Measurements from ENCODE around the gene KIF16B.
"Not testable (repeated sequence)": the region's sequence is repeated elsewhere in the genome, so short reads cannot be mapped to it uniquely, and the experiment has no call there.

KIF16B gene

GRCh38 chr20:16475225-16475624, 98.0 kb downstream of the KIF16B start:
- no peak for DNase-seq (ENCODE audit: low read depth)

GRCh38 chr20:16474363-16474762, 98.9 kb downstream of the KIF16B start:
- DNase-seq (ENCODE audit: low read depth) = no peak

DNA sequence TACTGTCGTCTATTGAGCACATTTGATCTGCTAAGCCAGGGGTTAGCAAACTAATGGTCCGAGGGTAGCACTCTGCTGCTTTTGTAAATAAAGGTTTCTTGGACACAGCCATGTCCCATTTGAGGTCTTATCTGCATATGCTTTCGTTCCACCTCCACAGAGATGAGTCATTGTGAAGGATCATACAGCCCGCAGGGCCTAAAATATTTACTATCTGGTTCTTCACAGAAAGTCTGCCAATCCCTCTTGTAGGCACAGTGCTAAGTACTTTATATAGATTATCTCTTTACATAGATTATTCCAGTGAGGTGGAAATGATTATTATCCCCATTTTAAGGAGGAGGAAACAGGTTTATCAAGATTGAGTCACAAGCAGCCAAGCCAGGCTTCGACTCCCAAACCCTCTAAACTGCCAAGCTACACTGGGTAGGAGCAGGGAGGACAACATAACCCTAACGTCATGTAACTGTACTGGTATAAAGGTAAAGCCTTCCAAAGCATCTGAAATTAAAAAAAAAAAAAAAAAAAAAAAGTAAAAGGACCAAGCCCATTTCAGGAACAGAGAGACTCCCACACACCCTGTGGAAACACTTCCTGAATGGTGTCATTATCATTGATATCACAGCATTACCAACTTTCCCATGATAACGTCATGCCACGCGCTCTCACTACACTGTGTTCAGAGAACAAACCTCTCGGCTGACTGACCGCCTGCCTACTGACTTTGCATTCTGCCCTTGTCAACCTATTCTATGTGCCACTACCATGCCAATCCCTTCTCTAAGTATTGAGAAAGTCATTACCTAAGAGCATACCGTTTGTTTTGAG, 101.0 kb downstream of the KIF16B start:
- no peak for DNase-seq (ENCODE audit: low read depth)

DNA sequence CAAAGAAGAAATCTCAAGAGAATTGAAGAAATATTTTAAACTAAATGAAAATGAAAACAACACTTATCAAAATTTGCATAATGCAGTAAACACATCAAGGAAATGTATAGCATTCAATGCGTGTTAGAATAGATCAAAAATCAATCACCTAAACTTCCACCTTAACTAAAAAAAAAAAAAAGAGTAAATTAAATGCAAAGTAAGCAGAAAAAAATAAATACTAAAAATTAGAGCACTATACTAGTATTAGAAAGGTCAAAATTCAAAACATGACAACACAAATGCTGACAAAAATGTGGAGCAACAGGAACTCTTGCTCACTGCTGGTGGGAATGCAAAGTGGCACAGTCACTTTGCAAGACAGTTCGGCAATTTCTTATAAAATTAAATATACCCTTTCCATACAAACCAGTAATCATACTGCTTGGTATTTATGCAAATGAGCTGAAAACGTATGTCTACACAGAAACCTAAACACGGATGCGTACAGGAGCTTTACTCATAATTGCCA, 103.8 kb downstream of the KIF16B start:
- DNase-seq (ENCODE audit: low read depth) = no peak

- no peak for DNase-seq (ENCODE audit: low read depth)
Observed at GRCh38 chr20:16462711-16463110, 110.5 kb downstream of the KIF16B start.

- no peak for DNase-seq (ENCODE audit: low read depth)
Observed at GRCh38 chr20:16459019-16459700, 114.1 kb downstream of the KIF16B start.

DNA sequence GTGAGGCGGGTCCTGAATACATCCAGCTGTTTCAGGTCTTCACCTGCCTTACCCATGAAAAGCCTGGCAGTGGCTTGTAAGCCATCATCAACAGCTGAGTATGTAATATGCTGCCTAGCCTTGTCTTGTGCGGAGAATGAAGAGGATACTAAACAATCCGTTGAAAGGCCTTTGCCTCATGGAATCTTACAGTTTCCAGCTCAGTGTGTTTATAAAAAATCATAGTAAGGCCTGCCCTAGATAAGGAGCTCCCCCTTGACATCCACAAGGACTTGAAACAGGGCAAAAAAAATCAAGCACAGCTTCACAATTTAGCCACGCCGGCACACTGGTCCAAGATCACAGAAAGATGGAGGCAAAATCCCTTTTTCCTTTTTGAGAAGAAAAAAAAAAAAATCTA, 115.7 kb downstream of the KIF16B start:
- DNase-seq (ENCODE audit: low read depth) = no peak

GRCh38 chr20:16455324-16455723, 117.9 kb downstream of the KIF16B start:
- no peak for DNase-seq (ENCODE audit: low read depth)

DNA sequence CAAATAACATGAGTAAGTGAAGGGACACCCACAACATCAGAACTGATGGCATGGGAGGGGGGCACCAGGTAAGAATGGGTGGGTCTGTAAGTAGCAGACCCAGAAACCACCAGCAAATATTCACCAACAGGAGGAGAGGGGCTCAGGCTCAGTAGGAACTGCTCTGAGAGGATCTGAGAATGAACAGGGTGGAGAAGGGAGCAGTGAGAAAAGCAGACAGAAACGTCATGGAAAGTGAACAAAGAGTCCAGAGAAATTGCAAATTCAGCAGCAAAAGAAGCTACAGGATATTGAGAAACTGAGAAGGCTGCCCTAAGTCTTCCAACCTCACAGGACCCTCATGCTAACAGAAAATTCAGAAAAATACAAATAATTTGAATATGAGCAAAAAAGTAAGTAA, 121.3 kb downstream of the KIF16B start:
- DNase-seq (ENCODE audit: low read depth) = no peak

- DNase-seq (ENCODE audit: low read depth) = no peak
Observed at GRCh38 chr20:16451001-16451400, 122.2 kb downstream of the KIF16B start.

DNA sequence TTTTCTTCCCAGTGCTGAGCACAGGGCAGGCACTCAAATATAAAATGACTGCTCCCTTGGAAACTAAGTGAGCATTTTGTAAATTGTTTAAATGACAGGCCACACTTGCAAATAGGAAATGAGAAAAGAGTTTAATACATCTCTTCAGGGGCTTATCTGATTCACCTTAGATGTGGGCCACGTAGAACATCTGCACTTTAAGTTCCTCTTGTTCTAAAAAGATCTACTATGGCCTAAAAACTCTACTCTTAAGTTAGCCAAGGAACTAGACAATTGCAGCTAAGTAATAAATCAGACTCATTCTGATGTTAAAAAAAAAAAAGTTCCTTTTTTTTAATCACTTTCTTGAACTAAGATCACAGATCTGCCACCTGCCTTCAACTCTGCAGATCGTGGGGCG, 126.3 kb downstream of the KIF16B start:
- DNase-seq (ENCODE audit: low read depth) = no peak

- no peak for DNase-seq (ENCODE audit: low read depth)
Observed at GRCh38 chr20:16446246-16446645, 127.0 kb downstream of the KIF16B start.

GRCh38 chr20:16445482-16445881, 127.8 kb downstream of the KIF16B start:
- no peak for DNase-seq (ENCODE audit: low read depth)

GRCh38 chr20:16444057-16444777, 129.0 kb downstream of the KIF16B start:
- no peak for DNase-seq (ENCODE audit: low read depth)

DNA sequence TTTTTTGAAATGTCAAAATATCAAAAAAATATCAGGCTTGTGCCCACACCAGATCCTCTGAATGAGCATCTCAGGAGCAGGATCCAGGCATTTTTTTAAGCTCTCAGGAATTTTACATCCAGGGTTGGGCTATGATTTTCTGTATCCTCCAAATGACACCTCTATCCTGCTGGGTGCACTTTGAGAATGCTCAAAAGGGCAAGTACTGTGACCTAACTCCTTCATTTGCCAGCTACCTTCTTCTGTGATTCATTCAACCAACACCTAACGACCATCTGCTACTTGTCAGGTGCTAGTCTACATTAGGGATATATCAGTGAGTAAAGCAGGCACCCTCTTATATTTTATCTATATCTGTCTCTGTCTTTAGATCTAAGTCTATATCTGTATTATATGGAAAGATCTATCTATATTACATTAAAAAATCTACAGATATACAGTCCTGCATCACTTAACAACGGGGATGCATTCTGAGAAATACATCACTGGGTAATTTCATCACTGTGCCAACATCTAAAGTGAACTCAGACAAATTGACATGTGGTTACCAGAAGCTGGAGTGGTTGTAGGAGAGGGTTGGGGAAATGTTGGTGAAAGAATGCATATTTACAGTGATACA, 131.6 kb downstream of the KIF16B start:
- DNase-seq (ENCODE audit: low read depth) = no peak

DNA sequence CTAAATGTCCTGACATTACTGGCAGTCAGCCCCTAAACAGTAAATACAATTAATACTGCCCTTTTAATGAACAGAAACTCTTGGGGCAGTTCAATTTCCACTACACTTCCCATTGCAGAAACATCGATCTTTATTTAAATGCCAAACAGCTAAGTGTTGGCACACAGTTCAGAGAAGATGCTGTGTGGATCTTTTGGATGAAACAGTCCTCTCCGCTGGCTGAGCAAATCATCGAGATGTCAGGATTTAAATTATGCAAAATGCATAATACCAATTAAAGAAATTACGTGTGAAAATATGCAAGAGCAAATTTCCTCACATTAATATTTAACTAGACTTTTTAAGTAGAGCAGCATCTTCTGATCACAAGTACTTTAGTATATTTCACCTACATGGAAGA, 132.6 kb downstream of the KIF16B start:
- DNase-seq (ENCODE audit: low read depth) = no peak

DNA sequence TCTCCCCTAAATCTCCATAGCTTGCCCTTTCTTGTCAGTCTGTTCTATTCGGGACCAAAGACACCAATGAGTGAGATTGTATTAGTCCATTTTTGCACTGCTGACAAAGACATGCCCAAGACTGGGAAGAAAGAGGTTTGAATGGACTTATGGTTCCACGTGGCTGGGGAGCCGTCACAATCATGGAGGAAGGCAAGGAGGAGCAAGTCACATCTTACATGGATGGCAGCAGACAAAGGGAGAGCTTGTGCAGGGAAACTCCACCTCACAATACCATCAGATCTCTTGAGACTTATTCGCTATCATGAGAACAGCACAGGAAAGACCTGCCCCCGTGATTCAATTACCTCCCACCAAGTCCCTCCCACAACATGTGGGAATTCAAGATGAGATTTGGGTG, 133.7 kb downstream of the KIF16B start:
- DNase-seq (ENCODE audit: low read depth) = not testable (repeated sequence)

- no peak for DNase-seq (ENCODE audit: low read depth)
Observed at GRCh38 chr20:16438100-16438499, 135.1 kb downstream of the KIF16B start.

DNA sequence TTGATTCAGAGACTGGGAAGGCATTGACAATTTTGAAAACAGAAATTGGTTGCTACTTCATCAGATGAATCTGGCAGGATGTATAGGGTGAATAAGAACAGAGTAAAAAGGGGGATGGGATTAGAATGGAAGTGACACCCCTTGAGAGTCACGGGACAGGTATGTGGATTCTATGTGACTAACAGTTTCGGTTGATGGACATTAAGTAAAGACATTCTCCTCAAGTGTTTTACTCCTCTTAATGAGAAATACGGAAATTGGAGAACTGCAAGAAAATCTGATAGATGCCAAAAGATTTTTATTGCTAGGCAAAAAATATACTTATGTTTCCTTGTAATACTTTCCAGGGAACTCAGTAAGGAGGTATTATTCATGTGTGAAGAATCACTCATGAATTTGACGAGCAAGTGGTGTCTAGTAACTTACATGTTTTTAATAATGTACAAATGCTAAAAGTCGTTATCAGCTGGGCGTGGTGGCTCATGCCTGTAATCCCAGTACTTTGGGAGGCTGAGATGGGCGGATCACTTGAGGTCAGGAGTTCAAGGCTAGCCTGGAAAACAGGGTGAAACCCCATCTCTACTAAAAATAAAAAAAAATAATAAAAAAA, 135.8 kb downstream of the KIF16B start:
- DNase-seq (ENCODE audit: low read depth) = no peak

DNA sequence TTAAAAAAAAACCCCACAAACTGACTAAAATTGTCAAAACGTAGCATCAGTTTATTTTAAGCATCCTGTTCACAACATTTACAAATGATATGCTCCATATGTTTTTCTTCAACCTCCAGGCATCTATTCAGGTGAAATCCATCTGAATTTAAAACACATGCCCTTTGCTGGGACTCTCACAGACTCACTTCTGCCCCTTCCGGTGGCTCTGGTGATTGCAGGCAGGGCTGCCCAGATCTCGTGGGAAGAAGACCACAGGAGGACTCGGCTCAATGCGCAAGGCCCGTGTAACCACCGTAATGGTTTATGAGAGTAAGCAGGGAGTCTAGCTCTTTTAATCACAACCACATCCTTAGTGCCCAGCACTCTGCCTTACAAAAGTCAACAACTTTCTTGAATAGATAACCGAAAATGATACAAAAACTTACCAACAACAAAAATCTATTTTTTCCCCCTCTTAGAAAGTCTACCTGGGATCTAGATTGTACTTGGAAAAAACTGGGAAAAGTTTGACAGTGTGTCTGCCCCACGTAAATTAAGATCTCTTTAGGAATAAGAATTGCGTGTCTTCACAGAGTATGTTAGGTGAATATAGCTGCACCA, 139.1 kb downstream of the KIF16B start:
- no peak for DNase-seq (ENCODE audit: low read depth)

- DNase-seq (ENCODE audit: low read depth) = no peak
Observed at GRCh38 chr20:16433293-16433580, 140.0 kb downstream of the KIF16B start.
